ENCODE results near the gene AGPAT2. TPM values are rescaled to one million over a fixed set of nuclear protein-coding genes. Genes with fewer than 3 reads are reported as not detected.

AGPAT2 gene
- total RNA-seq, 1 experiment from 2014 or later = 40.2 TPM

DNA sequence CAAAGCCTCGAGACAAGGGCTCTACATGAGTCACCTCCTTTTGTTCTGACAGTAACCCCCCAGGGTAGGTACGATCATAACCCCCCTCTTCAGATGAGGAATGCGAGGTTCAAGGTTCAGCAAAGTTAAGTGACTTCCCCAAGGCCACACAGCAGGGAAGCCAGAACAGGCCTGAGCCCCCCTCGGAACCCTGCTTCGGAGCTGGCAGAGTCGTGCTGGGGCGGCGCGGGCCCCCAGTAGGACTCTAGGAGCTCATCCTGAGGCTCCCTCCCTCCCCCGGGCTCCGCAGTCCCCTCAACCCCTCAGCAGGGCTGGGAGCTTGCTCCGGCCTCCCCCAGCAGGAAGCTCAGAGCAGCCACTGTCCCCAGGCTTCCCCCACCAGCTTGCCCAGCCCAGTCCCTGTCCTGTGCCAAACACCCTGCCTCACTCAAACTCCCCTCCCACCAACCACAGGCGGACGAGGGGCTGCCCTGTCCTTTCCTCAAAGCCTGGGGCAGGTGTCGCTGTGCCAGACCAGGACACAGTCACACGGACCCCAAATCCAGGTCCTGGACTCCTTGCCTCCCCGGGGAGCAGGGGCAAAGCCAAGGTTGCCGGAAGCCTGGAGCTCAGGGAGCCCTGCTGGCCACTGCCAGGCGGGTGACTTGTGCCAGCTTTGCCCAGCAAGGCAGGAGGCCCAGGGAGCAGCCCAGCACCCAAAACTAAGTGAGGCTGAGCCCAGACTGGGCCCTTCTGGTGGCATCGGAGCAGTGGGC lies 5.1 kb downstream of the AGPAT2 start:
- Mint-ChIP-seq H3K27ac (no peak overlapping the region), H3K36me3 (no peaks in the 10 kb centered on the region), H3K9me3 (no peaks in the 10 kb centered on the region), H3K4me1 (peaks cover 7% of the 10 kb centered on the region; the same call in 1 of the 2 replicates), H3K27me3 (ENCODE audit: low read depth) (no peaks in the 10 kb centered on the region), H3K4me3 (no peak overlapping the region)
- TF ChIP-seq ZNF671 (CRISPR knock-in tag; IDR thresholded peaks at IDR 0.05) (no peak), RELA (CRISPR knock-in tag; IDR thresholded peaks at IDR 0.05; ENCODE audit: borderline replicate concordance) (0 out of 2 replicates have a peak, but pooled peaks have one; percentile 57)
- TF ChIP-seq, protein P1, sequence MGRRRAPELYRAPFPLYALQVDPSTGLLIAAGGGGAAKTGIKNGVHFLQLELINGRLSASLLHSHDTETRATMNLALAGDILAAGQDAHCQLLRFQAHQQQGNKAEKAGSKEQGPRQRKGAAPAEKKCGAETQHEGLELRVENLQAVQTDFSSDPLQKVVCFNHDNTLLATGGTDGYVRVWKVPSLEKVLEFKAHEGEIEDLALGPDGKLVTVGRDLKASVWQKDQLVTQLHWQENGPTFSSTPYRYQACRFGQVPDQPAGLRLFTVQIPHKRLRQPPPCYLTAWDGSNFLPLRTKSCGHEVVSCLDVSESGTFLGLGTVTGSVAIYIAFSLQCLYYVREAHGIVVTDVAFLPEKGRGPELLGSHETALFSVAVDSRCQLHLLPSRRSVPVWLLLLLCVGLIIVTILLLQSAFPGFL (CRISPR knock-in tag; IDR thresholded peaks at IDR 0.05; ENCODE audit: borderline replicate concordance) = no peak
- ChIA-PET CTCF (interaction anchor here (0.9 to 9.6 kb wide), 5 partner anchors 10 to 38 kb away, joined by 3 to 103 read pairs (median 4); no protein-coding TSS in a partner anchor), POLR2A (no interaction called here)
- ATAC-seq (no peak), DNase-seq (ENCODE audit: low spot score) (no peak)

DNA sequence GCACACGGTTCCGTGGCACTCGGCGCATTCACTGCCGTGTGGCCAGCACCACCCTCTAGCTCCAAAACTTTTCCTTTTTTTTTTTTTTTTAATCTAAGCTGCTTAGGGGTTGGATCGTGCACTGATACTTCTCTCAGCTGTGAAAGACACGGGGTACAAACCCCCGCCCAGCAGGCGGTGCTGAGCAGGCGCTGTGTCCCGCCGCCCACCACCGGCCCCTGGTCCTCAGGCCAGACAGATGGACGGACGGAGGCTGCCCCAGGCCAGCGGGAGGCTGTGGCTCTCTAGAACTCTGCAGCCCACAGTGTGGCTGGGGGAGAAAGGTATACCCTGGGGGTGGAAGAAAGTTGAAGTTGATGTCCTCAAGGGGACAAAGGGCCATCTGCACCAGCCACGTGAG lies 6.2 kb downstream of the AGPAT2 start:
- Mint-ChIP-seq H3K27ac (no peak overlapping the region), H3K4me1 (peaks cover 6% of the 10 kb centered on the region; the same call in 1 of the 2 replicates), H3K36me3 (no peaks in the 10 kb centered on the region), H3K4me3 (no peak overlapping the region), H3K27me3 (ENCODE audit: low read depth) (no peaks in the 10 kb centered on the region), H3K9me3 (no peaks in the 10 kb centered on the region)
- ChIA-PET POLR2A (interaction anchor here (0.6 kb wide), 1 partner anchor 41 kb away, joined by 3 read pairs; no protein-coding TSS in a partner anchor), CTCF (interaction anchor here (0.6 to 9.6 kb wide), 4 partner anchors 9 to 196 kb away, joined by 3 to 103 read pairs (median 5); no protein-coding TSS in a partner anchor)
- no peak for ATAC-seq
- DNase-seq (ENCODE audit: low spot score) = no peak
- no peak for TF ChIP-seq IRF2 (CRISPR knock-in tag; IDR thresholded peaks at IDR 0.05; ENCODE audit: borderline replicate concordance, low read depth)
- no peak for TF ChIP-seq CBFB (CRISPR knock-in tag; IDR thresholded peaks at IDR 0.05; ENCODE audit: low read depth)
- TF ChIP-seq ZNF671 (CRISPR knock-in tag; IDR thresholded peaks at IDR 0.05) = no peak
- TF ChIP-seq NR1H2 (CRISPR knock-in tag; IDR thresholded peaks at IDR 0.05) = no peak
- TF ChIP-seq RORB (CRISPR knock-in tag; IDR thresholded peaks at IDR 0.05) = no peak
- no peak for TF ChIP-seq SP1 (CRISPR knock-in tag; conservative IDR thresholded peaks at IDR 0.05)
- TF ChIP-seq NR3C1 (CRISPR knock-in tag; conservative IDR thresholded peaks at IDR 0.05; ENCODE audit: low read depth) = no peak
- TF ChIP-seq, protein P2, sequence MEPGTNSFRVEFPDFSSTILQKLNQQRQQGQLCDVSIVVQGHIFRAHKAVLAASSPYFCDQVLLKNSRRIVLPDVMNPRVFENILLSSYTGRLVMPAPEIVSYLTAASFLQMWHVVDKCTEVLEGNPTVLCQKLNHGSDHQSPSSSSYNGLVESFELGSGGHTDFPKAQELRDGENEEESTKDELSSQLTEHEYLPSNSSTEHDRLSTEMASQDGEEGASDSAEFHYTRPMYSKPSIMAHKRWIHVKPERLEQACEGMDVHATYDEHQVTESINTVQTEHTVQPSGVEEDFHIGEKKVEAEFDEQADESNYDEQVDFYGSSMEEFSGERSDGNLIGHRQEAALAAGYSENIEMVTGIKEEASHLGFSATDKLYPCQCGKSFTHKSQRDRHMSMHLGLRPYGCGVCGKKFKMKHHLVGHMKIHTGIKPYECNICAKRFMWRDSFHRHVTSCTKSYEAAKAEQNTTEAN (CRISPR knock-in tag; IDR thresholded peaks at IDR 0.05) = no peak
- TF ChIP-seq TEAD1 (CRISPR knock-in tag; IDR thresholded peaks at IDR 0.05) = no peak
- TF ChIP-seq KAT7 (CRISPR knock-in tag; IDR thresholded peaks at IDR 0.05; ENCODE audit: borderline replicate concordance) = no peak
- TF ChIP-seq, protein P3, sequence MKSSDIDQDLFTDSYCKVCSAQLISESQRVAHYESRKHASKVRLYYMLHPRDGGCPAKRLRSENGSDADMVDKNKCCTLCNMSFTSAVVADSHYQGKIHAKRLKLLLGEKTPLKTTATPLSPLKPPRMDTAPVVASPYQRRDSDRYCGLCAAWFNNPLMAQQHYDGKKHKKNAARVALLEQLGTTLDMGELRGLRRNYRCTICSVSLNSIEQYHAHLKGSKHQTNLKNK (CRISPR knock-in tag; IDR thresholded peaks at IDR 0.05) = no peak
- no peak for TF ChIP-seq SMAD4 (CRISPR knock-in tag; IDR thresholded peaks at IDR 0.05)
- TF ChIP-seq, protein P4, sequence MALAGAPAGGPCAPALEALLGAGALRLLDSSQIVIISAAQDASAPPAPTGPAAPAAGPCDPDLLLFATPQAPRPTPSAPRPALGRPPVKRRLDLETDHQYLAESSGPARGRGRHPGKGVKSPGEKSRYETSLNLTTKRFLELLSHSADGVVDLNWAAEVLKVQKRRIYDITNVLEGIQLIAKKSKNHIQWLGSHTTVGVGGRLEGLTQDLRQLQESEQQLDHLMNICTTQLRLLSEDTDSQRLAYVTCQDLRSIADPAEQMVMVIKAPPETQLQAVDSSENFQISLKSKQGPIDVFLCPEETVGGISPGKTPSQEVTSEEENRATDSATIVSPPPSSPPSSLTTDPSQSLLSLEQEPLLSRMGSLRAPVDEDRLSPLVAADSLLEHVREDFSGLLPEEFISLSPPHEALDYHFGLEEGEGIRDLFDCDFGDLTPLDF (CRISPR knock-in tag; IDR thresholded peaks at IDR 0.05) = no peak
- TF ChIP-seq ZNF263 (CRISPR knock-in tag; IDR thresholded peaks at IDR 0.05; ENCODE audit: low read depth) = no peak
- TF ChIP-seq, protein P5, sequence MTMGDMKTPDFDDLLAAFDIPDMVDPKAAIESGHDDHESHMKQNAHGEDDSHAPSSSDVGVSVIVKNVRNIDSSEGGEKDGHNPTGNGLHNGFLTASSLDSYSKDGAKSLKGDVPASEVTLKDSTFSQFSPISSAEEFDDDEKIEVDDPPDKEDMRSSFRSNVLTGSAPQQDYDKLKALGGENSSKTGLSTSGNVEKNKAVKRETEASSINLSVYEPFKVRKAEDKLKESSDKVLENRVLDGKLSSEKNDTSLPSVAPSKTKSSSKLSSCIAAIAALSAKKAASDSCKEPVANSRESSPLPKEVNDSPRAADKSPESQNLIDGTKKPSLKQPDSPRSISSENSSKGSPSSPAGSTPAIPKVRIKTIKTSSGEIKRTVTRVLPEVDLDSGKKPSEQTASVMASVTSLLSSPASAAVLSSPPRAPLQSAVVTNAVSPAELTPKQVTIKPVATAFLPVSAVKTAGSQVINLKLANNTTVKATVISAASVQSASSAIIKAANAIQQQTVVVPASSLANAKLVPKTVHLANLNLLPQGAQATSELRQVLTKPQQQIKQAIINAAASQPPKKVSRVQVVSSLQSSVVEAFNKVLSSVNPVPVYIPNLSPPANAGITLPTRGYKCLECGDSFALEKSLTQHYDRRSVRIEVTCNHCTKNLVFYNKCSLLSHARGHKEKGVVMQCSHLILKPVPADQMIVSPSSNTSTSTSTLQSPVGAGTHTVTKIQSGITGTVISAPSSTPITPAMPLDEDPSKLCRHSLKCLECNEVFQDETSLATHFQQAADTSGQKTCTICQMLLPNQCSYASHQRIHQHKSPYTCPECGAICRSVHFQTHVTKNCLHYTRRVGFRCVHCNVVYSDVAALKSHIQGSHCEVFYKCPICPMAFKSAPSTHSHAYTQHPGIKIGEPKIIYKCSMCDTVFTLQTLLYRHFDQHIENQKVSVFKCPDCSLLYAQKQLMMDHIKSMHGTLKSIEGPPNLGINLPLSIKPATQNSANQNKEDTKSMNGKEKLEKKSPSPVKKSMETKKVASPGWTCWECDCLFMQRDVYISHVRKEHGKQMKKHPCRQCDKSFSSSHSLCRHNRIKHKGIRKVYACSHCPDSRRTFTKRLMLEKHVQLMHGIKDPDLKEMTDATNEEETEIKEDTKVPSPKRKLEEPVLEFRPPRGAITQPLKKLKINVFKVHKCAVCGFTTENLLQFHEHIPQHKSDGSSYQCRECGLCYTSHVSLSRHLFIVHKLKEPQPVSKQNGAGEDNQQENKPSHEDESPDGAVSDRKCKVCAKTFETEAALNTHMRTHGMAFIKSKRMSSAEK (CRISPR knock-in tag; IDR thresholded peaks at IDR 0.05; ENCODE audit: borderline replicate concordance) = no peak
- no peak for TF ChIP-seq ZNF121 (CRISPR knock-in tag; IDR thresholded peaks at IDR 0.05)
- no peak for TF ChIP-seq SMAD3 (CRISPR knock-in tag; IDR thresholded peaks at IDR 0.05; ENCODE audit: borderline replicate concordance)
- TF ChIP-seq, protein P1 (CRISPR knock-in tag; IDR thresholded peaks at IDR 0.05; ENCODE audit: borderline replicate concordance) = no peak
- TF ChIP-seq, protein P6, sequence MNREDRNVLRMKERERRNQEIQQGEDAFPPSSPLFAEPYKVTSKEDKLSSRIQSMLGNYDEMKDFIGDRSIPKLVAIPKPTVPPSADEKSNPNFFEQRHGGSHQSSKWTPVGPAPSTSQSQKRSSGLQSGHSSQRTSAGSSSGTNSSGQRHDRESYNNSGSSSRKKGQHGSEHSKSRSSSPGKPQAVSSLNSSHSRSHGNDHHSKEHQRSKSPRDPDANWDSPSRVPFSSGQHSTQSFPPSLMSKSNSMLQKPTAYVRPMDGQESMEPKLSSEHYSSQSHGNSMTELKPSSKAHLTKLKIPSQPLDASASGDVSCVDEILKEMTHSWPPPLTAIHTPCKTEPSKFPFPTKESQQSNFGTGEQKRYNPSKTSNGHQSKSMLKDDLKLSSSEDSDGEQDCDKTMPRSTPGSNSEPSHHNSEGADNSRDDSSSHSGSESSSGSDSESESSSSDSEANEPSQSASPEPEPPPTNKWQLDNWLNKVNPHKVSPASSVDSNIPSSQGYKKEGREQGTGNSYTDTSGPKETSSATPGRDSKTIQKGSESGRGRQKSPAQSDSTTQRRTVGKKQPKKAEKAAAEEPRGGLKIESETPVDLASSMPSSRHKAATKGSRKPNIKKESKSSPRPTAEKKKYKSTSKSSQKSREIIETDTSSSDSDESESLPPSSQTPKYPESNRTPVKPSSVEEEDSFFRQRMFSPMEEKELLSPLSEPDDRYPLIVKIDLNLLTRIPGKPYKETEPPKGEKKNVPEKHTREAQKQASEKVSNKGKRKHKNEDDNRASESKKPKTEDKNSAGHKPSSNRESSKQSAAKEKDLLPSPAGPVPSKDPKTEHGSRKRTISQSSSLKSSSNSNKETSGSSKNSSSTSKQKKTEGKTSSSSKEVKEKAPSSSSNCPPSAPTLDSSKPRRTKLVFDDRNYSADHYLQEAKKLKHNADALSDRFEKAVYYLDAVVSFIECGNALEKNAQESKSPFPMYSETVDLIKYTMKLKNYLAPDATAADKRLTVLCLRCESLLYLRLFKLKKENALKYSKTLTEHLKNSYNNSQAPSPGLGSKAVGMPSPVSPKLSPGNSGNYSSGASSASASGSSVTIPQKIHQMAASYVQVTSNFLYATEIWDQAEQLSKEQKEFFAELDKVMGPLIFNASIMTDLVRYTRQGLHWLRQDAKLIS (CRISPR knock-in tag; IDR thresholded peaks at IDR 0.05; ENCODE audit: borderline replicate concordance) = no peak

Measured in WTC11 (cell line).